HG02943 (cell line): ENCODE measurements around the gene OSBPL9.

Source experiments
- ATAC-seq: cut with Tn5 transposase; IDR thresholded peaks from one replicate; pipeline ENCODE4 v1.9.1; 2021; ENCODE audit warnings: mild to moderate bottlenecking, low read depth, moderate library complexity; ENCODE audit not compliant: unreplicated experiment

Gene OSBPL9

DNA sequence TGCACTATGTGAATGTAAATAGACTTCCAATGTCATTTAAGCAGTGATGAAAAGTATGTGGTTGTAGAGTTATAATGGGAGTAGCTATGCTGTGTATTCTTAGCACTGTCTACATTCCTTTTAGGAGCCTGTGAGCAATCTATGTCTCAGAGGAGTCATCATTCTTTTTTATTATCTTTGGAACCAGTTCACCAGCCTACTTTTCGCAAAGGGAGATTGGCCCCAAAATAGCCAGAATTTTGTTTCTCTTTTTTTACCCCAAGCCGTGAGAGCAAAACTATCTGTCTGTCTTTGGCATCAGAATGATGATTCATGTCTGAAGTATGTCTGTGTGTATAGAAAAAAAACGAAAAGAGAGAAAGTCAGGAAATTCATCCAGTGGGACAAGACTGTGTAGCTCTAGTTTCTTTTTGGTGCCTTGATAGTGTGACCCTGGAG is 44.2 kb downstream of the OSBPL9 start:
- ATAC-seq = no peak

DNA sequence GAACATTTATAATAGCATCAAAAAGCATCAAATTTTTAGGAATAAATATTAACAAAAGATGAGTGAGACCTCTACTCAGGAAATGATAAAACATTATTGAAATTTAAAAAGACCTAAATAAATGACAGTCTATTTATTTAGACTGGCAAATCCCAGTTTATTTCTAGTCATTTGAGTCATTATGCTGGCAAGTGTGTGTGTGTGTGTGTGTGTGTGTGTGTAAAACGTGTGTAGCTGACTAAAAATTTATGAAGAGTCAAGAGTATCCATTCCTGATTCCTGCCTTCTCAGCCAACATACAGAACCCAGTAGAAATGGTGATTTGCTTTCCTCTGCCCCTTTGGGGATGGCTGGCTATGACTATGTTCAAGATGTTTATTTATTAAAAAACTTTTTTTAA is 46.2 kb downstream of the OSBPL9 start:
- ATAC-seq = no peak

DNA sequence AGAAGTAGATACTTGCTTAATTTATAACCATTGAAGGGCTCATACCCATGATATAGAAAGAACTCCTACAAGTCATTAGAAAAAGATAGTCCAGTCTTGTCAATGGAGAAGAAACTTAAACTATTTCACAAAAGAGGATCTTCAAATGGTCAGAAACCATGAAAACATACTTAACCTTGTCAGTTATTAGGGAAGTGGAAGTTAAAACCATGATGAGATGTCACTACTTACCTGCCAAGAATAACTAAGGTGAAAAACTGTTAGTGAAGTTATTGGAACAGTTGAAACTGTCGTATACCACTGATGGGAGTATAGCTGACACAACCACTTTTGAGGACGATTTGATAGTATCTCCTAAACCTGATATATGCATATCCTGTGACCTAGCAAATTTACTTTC is 46.8 kb downstream of the OSBPL9 start:
- no peak for ATAC-seq

DNA sequence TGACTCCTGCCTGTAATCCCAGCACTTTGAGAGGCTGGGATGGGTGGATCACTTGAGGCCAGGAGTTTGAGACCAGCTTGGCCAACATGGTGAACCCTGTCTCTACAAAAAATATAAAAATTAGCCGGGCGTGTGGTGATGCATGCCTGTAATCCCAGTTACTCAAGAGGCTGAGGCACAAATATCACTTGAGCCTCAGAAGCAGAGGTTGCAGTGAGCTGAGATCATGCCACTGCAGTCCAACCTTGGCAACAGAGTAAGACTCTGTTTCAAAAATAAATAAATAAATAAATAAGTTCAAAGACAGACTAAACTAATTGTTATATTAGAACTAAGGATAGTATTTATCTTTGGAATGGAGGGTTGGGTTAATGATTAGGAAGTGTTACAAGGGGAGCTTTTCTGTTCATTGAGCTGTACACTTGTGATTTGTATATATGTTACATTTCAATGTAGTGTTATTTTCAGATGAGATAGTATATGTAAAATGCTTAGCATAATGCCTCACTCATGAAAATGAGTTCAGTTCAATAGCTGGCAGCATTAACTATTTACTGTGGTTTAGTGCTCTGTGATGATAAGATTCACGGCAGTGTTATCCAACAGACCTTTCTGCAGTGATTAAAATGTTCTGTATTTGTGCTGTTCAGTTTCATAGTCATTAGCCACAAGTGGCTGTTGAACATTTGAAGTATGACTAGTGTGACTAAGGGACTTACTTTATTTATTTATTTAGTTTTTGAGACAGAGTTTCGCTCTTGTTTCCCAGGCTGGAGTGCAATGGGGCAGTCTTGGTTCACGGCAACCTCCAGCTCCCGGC is 47.7 kb downstream of the OSBPL9 start:
- ATAC-seq = no peak

DNA sequence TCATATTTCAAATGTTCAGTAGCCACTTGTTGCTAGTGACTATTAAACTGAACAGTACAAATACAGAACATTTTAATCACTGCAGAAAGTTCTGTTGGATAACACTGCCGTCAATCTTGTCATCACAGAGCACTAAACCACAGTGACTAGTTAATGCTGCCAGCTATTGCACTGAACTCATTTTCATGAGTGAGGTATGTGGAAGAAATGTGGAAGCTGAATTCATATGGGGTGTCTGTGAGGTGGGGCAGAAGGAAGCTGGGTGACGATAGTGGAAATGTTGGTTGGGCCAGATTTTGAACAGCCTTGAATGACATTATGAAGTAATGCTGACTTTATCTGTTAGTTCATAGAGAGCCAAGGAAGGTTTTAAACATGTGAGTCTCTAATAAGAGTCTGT is 49.6 kb downstream of the OSBPL9 start:
- no peak for ATAC-seq

DNA sequence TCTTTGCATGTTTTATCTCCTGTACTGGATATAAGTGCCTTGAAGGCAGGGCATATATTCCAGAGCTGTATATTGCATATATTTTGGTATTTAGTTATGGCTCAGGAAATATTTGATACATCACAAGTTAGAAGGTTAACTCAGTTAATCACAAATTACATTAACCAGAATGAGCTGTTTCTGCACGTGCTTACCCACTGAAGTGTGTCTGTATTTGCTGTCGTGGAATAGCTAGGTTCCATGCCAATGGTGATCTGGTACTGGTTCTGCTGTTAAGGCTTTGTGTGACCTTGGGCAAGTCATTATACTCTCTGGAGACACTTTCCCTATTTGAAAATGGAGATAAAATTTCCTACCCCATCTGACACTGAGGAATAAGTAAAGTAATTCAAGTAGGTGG is 50.7 kb downstream of the OSBPL9 start:
- ATAC-seq = no peak

DNA sequence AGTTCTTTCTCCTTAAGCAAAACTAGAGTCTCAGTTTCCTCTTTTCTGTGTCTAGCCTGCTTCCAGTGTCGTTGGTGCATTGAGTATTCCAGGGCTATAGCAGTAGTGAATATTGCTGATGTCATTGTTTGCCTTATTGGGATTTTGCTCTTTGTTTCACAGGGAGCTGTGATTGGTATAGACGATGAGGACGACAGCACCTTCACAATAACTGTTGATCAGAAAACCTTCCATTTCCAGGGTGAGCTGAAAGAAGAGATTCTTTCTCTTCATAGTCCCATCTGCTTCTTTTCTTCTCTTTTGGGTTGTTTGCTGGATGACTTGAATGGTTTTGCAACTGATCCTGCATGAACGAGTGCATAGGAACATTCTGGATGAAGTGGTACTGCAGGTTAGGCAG is 52.4 kb downstream of the OSBPL9 start:
- ATAC-seq = no peak

DNA sequence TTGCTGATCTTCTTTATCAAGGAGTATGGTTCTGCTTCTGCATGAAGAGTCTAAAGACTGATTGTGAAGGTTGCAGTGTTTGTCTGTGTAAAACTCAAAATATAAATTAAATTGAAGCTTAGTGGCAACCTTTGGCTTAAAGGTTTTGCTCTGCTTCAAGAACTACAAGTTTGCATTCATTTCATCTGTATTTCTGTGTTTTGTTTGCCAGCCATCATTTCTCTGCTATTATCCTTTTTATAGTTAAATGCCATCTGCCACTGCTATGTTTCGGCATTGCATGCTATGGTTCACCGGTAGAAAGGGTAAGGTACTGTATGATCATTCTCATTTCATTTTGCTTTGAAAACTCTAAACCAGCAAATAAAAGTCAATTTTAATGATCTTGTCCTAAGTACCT is 52.9 kb downstream of the OSBPL9 start:
- no peak for ATAC-seq

DNA sequence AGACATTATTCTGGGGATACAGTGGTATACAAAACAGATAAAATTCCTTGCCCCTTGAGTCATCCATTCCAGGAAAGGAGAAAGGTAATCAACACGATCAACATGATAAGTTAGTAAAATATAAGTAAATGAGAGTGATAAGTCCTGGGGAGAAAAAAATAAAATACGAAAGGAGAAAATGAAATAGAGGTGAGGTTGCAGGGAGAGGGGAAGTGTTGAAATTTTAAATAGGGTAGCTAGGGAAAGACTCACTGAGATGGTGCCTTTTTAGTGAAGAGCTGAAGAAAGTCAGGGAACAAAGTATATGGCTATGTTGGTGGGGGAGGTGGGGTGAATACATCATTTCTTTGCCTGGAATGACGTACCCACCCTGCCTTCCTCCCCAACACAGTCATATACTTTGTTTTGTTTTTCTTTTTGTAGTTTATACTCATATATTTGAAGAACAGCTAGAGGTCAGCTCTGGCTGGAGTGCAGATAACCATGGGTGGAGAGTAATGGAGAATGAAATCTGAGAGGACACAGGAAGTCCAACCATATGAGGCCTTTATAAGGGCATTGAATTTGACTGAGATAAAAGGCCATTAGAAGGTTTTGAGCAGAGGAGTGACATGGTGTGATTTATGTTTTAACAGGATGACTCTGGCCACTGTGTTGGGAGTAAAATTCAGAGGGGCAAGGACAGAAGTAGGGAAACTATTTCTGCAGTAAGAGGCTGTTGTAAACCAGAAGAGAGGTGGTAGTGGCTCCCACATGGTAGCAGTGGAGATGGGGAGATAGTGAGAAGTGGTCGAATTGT is 54.8 kb downstream of the OSBPL9 start:
- ATAC-seq = no peak

DNA sequence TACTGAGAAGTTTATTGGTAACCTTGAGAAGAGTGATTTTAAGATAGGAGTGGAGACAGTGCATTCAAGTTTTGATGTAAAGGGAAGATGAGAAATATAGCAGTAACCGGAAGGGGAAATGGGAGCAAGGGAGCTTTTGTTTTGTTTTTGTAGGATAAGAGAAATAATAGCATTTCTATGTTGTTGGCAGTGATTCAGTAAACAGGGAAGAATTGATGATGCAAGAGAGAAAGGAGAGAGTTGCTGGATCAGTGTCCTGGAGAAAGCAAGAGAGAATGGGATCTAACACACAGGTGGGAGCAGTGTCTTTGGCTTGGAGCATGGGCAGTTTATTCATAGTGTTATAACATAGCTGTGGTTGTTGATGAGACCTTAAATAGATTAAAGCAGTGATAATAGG is 56.4 kb downstream of the OSBPL9 start:
- no peak for ATAC-seq

DNA sequence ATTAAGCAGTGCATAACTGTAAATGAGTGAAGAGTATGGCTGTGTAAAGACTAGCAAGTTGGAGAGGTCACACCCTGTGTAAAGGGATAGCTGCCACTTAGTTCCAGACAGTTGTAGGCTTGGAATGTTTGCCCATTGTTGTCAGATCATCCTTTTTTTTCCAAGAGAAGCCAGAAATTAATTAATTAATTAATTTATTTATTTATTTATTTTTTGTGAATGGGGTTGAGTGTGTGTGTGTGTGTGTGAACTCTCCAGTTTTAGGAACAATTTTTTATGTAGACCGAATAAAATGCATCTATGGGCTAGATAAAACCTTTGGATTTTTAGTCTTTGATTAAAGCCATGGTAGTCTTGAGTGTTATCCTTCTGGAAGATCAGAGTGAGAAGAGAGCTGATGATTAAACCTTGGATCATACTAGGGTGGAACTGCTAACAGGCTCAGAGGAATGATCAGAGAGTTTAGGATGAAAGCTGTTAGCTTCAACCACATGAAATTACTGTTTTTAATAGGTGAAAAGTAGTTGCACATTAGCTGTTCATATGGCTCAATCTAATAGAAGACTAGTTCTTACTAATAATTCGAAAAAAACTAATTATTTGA is 58.4 kb downstream of the OSBPL9 start:
- no peak for ATAC-seq

DNA sequence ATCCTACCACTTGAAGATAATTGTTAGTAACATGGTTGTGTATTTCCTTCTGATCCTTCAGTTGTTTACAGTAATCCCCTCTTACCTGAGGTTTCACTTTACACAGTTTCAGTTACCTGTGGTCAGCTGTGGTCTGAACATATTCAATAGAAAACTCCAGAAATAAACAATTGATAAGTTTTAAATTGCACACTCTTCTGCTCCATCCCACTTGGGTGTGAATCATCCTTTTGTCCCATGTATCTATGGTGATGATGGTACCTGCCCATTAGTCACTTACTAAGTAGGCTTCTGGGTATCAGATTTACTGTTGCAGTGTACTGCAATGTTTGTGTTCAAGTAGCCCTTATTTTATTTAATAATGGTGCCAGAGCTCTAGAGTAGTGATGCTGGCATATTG is 62.5 kb downstream of the OSBPL9 start:
- ATAC-seq = no peak

DNA sequence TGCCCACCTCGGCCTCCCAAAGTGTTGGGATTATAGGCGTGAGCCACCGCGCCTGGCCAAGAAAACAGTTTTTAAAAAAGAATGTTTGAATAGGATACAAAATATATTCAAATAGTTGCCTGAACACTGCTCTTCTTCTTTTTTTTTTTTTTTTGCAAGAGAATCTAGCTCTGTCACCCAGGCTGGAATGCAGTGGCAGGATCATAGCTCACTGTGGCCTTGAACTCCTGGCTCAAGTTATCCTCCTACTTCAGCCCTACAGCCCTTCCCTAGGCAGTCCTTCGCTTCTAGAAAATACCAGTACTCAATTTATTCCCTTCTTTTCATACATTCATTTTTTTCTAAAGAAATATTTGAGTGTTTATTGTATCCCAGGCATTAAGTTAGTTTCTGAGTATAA is 67.9 kb downstream of the OSBPL9 start:
- ATAC-seq = no peak

DNA sequence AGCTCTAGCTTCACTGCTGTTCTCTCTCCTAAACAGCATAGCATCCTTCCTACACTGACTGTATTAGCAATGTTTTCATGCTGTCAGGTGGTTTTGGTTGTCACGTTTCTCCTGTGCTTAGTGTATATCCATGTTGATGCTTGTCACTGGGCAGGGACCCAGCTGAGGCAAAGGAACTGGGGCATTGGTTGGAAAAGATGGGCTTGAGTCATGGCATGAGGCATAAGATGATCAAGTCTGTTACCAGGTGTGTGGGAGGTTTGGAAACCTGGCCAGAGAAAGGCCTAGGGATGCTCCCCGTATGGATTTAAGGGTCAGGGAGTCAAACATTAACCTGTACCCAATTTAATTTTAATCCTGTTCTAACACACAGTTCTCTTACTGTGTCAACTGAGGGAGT is 69.6 kb downstream of the OSBPL9 start:
- ATAC-seq = no peak

DNA sequence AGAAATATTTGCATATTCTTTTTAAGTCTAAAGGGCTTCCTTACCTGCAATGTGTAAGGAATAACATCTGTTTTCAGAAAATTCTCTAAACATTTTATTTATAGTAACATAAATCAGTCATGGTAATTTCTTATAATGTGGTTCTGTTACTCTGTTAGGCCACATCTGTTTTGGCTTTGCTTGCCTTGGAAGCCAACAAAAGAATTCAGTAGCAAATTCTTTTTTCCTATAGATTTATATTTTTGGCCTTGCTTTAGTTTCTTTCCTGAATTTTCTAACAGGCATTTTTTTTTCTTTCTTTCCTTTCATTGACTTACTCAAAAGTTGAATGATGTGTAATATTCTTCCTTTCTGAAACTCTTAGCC is 72.2 kb downstream of the OSBPL9 start:
- ATAC-seq = no peak

DNA sequence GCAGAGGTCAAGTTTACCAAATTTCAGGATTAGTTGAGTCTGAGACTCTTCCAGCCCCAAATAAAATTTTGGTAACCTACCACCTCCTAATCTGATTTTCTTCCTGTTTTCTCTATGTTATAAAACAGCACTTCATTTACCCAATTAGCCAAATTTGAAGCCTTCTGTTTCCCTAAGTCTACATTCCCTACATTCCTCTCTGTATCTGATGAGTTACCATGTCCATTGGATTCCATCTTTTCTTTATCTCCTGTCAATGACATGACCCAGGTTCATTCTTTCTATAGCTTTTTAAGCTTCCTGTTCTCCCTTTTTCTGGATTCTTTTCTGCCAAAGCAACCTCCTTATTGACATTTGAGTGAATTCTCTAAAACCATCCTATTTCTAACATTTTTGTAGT is 72.8 kb downstream of the OSBPL9 start:
- no peak for ATAC-seq

DNA sequence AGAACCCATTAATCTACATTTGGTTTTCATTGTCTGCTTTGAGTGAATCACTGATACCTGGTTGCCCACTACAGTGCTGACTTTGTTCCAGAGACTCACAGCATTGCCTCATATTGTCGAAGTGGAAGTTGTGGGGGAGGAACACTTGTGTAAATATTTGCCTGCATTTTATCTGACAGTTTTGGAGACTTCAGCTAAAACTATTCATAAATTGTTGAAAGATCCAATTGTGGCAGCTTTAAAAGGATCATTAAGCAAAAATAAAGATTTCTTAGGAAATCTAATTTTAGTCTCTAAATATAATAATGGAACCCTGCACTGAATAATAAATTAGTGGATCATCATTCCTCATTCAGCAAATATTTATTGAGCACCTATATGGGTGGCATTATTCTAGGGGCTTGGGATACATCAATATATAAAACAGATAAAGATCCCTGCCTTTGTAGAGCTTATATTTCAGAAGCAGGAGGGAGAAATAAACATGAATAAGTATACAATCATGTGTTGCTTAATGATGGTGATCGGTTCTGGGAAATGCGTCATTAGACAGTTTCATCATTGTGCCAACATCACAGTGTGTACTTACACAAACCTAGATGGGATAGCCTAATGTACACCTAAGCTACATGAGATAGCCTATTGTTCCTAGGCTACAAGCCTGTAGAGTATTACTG is 73.5 kb downstream of the OSBPL9 start:
- no peak for ATAC-seq

DNA sequence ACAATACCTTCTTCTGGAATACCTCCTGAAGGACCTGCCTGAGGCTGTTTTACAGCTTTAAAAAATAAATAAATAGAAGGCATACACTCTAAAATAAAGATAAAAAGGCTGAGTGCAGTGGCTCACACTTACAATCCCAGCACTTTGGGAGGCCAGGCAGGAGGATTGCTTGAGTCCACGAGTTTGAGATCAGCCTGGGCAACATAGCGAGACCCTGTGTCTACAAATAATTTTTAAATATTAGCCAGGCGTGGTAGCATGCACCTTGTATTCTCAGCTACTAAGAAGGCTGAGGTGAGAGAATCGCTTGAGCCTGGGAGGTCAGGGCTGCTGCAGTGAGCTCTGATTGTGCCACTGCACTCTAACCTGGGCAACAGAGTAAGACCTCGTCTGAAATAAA is 75.0 kb downstream of the OSBPL9 start:
- ATAC-seq = no peak

DNA sequence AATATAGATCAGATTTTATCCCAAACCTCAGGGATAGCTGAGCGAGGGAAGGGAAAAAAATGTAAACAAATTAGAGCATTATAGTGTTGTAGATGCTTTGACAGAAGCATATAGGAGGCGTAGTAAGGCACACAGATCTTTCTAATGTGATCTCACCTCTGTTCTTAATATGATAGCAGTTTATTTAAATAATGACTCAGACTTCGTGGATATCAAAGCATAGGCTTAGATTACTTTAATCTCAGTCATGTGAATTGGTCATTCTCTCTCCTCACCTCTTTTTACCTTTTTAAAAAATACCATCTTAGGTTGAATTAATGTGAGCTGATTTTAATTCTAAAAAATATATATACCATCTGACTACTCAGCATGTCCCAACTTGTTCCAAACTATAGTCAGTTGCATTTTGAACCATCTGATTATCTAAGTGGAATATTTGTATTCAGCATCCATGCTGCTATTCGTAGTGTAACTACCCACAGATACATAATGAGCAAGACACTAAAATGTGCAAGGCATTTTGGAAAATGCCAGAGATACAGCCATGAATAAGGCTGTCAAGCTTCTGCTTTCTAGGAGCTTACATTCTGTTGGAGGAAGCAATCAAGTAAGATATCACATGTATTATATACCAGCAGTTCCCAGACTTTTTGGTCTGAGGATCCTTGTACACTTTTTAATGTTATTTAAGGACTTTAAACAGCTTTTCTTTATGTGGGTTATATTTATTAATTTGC is 76.7 kb downstream of the OSBPL9 start:
- ATAC-seq = no peak

DNA sequence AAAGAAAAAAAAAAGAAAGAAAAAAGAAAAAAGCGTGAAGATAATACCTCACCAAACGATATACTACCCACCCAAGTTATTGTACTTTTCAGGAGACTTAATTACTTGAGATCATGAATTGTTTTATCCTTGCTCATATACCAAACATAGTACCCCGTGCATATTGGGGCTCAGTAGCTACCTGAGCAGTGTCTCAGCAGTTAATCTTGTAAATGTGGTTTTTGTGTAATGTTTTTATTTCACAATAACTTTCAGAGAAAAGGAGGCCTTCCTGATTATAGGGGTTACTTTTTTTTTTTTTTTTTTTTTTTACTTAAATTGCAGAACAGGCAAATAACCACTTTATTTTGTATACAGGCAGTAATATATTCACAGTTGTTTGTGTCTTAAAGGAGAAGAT is 80.3 kb downstream of the OSBPL9 start:
- no peak for ATAC-seq
